DND-41 (cell line): ENCODE data around the gene STPG2.

Experiments
- CTCF ChIP-seq: IDR thresholded peaks from 2 replicates; pipeline ENCODE4 v1.5.1; 2012; ENCODE audit warnings: borderline replicate concordance, low read length, moderate library complexity, mild to moderate bottlenecking; ENCODE audit not compliant: poor library complexity, severe bottlenecking; ENCODE audit errors: extremely low read depth
- EZH2 ChIP-seq: IDR thresholded peaks from 3 replicates; pipeline ENCODE4 v1.6.1; 2012; ENCODE audit warnings: borderline replicate concordance, low read depth, mild to moderate bottlenecking, moderate library complexity, low read length, inconsistent platforms; ENCODE audit not compliant: severe bottlenecking

DNA sequence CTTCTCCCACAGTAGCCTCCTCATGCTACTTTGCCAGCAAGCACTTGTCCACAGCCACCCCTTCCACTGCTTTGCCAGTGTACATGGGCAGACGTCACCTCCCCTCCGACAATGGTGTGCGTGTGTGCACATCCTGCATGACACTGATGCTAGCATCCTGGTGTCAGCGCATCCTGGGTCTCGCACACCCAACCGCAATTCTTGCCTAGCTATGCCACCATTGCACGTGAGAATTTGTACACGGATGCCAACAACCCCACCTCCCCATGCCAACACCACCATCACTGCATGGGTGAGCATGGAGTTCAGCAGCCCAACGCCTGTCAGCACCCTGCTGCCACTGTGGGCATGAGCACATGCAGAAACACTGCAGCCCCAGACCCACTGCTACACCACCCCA, 550.0 kb downstream of the STPG2 start:
- TF ChIP-seq CTCF (no peak), EZH2 (no peak)
